HuH-7.5 (cell line): Measurements from ENCODE around the gene PRELP.
"Not testable (repeated sequence)": the region's sequence is repeated elsewhere in the genome, so short reads cannot be mapped to it uniquely, and the experiment has no call there.

Experiments
- DNase-seq: peaks from one replicate; pipeline ENCODE4 v3.0.0; 2011; ENCODE audit warnings: low spot score

The PRELP gene

GRCh38 chr1:203475012-203475981 is at the start of gene PRELP:
Gene PRELP (plus strand): TSS chr1:203475806. CDS start chr1:203483185, 7,379 bp downstream.
- DNase-seq, result peak; percentile 42

- DNase-seq, result no peak
Observed at GRCh38 chr1:203426366-203426765, 49.2 kb upstream of the PRELP start.

- no peak for DNase-seq
Observed at GRCh38 chr1:203426870-203427269, 48.7 kb upstream of the PRELP start.

- no peak for DNase-seq
Observed at GRCh38 chr1:203427451-203427850, 48.2 kb upstream of the PRELP start.

- no peak for DNase-seq
Observed at GRCh38 chr1:203428981-203429599, 46.5 kb upstream of the PRELP start.

- DNase-seq, result no peak
Observed at GRCh38 chr1:203435615-203436014, 40.0 kb upstream of the PRELP start.

GRCh38 chr1:203437696-203438315 is 37.8 kb upstream of the PRELP start:
- no peak for DNase-seq

GRCh38 chr1:203439131-203439730 is 36.4 kb upstream of the PRELP start:
- no peak for DNase-seq

- no peak for DNase-seq
Observed at GRCh38 chr1:203440771-203441170, 34.8 kb upstream of the PRELP start.

- no peak for DNase-seq
Observed at GRCh38 chr1:203441766-203442165, 33.8 kb upstream of the PRELP start.

- DNase-seq, result no peak
Observed at GRCh38 chr1:203442821-203443220, 32.8 kb upstream of the PRELP start.

- no peak for DNase-seq
Observed at GRCh38 chr1:203443296-203443695, 32.3 kb upstream of the PRELP start.

- DNase-seq, result no peak
Observed at GRCh38 chr1:203444171-203444576, 31.4 kb upstream of the PRELP start.

GRCh38 chr1:203447151-203447550 is 28.5 kb upstream of the PRELP start:
- DNase-seq, result no peak

- DNase-seq, result not testable (repeated sequence)
Observed at GRCh38 chr1:203447598-203447997, 28.0 kb upstream of the PRELP start.

- no peak for DNase-seq
Observed at GRCh38 chr1:203448521-203449061, 27.0 kb upstream of the PRELP start.

GRCh38 chr1:203450001-203450400 is 25.6 kb upstream of the PRELP start:
- no peak for DNase-seq

- DNase-seq, result no peak
Observed at GRCh38 chr1:203450479-203451149, 25.0 kb upstream of the PRELP start.

GRCh38 chr1:203451836-203452784 is 23.5 kb upstream of the PRELP start:
- no peak for DNase-seq

- DNase-seq, result no peak
Observed at GRCh38 chr1:203453016-203453415, 22.6 kb upstream of the PRELP start.
